ENCODE results near the gene FAM124B. TPM values are rescaled to one million over a fixed set of nuclear protein-coding genes. Genes with fewer than 3 reads are reported as not detected.

FAM124B gene
- total and polyA plus RNA-seq, 2 of the 8 experiments (the other 6 are each of a cell fraction or from before 2014, with no cell fraction given) = 2.1 to 2.6 TPM

DNA sequence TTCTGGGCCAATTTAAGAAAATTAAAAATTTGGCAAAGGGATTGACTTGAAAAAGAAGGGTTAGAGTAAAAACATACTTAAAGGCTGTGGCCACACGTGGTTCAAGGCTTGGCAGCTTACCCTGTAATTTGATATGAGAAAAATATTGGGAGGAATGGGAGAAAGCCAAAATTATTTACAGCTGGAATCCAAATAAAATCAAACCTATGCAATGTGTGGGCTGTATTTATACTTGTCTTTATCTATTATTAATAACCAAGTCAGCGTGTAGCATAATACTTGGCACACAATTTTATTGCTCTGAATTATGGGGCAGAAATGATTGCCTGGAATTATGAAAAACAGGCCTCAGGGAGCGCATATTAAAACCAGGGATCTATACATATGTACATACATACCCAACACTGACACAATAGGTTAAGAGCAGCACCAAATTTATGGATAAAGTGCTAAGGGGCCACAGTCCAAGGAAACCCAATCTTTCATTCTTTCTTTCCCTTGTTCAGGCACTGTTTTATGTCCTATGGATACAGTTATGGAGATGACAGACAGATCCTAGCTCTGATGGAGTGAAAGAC lies 35.6 kb downstream of the FAM124B start (continued):
- TF ChIP-seq POU5F1 (IDR thresholded peaks at IDR 0.05; ENCODE audit: low read depth, low read length) (no peak), CBX5 (IDR thresholded peaks at IDR 0.05; ENCODE audit: low read depth, low read length) (no peak)

Measured in H1 (cell line).